ENCODE data around the gene EIF4E.
"Not testable (repeated sequence)": the region's sequence is repeated elsewhere in the genome, so short reads cannot be mapped to it uniquely, and the experiment has no call there.

GRCh38 chr4:98842917-98843316 is 86.0 kb downstream of the EIF4E start:
- not testable (repeated sequence) for TF ChIP-seq CTCF (IDR thresholded peaks at IDR 0.05); ZFX (IDR thresholded peaks at IDR 0.05; ENCODE audit: borderline replicate concordance)
